ENCODE results near the gene RPL5.

RPL5 gene

GRCh38 chr1:92816732-92817131 lies 15.1 kb upstream of the RPL5 start:
- TF ChIP-seq ISL1 (CRISPR knock-in tag; IDR thresholded peaks at IDR 0.05) (no peak), GLIS3 (CRISPR knock-in tag; IDR thresholded peaks at IDR 0.05) (no peak), BACH2 (CRISPR knock-in tag; IDR thresholded peaks at IDR 0.05; ENCODE audit: borderline replicate concordance) (no peak), CSRNP3 (CRISPR knock-in tag; IDR thresholded peaks at IDR 0.05) (no peak), ESRRG (CRISPR knock-in tag; IDR thresholded peaks at IDR 0.05) (no peak), ZFP3 (CRISPR knock-in tag; IDR thresholded peaks at IDR 0.05) (no peak), CREB5 (CRISPR knock-in tag; IDR thresholded peaks at IDR 0.05; ENCODE audit: low read depth) (no peak), ZNF70 (CRISPR knock-in tag; IDR thresholded peaks at IDR 0.05) (no peak), SNAI2 (CRISPR knock-in tag; IDR thresholded peaks at IDR 0.05) (no peak), ZNF8 (CRISPR knock-in tag; IDR thresholded peaks at IDR 0.05) (no peak), ZNF565 (CRISPR knock-in tag; conservative IDR thresholded peaks at IDR 0.05; ENCODE audit: low read depth) (no peak), POU6F1 (CRISPR knock-in tag; IDR thresholded peaks at IDR 0.05; ENCODE audit: borderline replicate concordance, low read depth) (no peak), RARB (CRISPR knock-in tag; IDR thresholded peaks at IDR 0.05) (no peak), PPARA (CRISPR knock-in tag; IDR thresholded peaks at IDR 0.05; ENCODE audit: borderline replicate concordance) (no peak), ZFP30 (CRISPR knock-in tag; IDR thresholded peaks at IDR 0.05) (no peak), PATZ1 (CRISPR knock-in tag; IDR thresholded peaks at IDR 0.05; ENCODE audit: borderline replicate concordance) (no peak), TCF4 (CRISPR knock-in tag; IDR thresholded peaks at IDR 0.05; ENCODE audit: borderline replicate concordance) (no peak), TOX (CRISPR knock-in tag; IDR thresholded peaks at IDR 0.05; ENCODE audit: borderline replicate concordance) (no peak), ARNTL (CRISPR knock-in tag; IDR thresholded peaks at IDR 0.05; ENCODE audit: borderline replicate concordance, low read depth) (no peak)
- ATAC-seq = no peak

- ATAC-seq = no peak
- no peak for TF ChIP-seq PPARA (CRISPR knock-in tag; IDR thresholded peaks at IDR 0.05; ENCODE audit: borderline replicate concordance)
These were observed 14.6 kb upstream of the RPL5 start for GRCh38 chr1:92817137-92817697.

- peak; percentile 62; the same call in 2 of the 3 replicates for ATAC-seq
- TF ChIP-seq ESRRG (CRISPR knock-in tag; IDR thresholded peaks at IDR 0.05) (no peak), PPARA (CRISPR knock-in tag; IDR thresholded peaks at IDR 0.05; ENCODE audit: borderline replicate concordance) (no peak), ISL1 (CRISPR knock-in tag; IDR thresholded peaks at IDR 0.05) (no peak), GLIS3 (CRISPR knock-in tag; IDR thresholded peaks at IDR 0.05) (no peak)
These were observed 13.7 kb upstream of the RPL5 start for GRCh38 chr1:92817986-92818764.

GRCh38 chr1:92820024-92820423 lies 11.8 kb upstream of the RPL5 start:
- TF ChIP-seq CREB5 (CRISPR knock-in tag; IDR thresholded peaks at IDR 0.05; ENCODE audit: low read depth) = no peak
- no peak; the same call in 2 of the 3 replicates for ATAC-seq
